ENCODE data around the gene MRPL49. TPM values are rescaled to one million over a fixed set of nuclear protein-coding genes. Genes with fewer than 3 reads are reported as not detected.
A peak's percentile ranks its signal among the peaks of the same experiment; 100 is the strongest.

MRPL49 gene
- total and polyA plus RNA-seq, 2 of the 8 experiments (the other 6 are each of a cell fraction or from before 2014, with no cell fraction given) = 54.0 to 84.8 TPM

- H3K27me3 ChIP-seq (replicated peaks in 1 of 4; ENCODE audit: control insufficient read depth in 3 of 4, extremely low read depth in 1 of 4, insufficient read depth in 3 of 4, low read length in 3 of 4) = no peaks in the 10 kb centered on the region
- no peaks in the 10 kb centered on the region for H3K9me3 ChIP-seq (ENCODE audit: insufficient read depth in 2 of 2, low read depth in 1 of 2, low read length in 1 of 2)
- H3K9ac ChIP-seq (replicated peaks in 1 of 4; ENCODE audit: extremely low read depth in 1 of 4, low read depth in 3 of 4, low read length in 3 of 4) = no peak overlapping the region; a peak in 1 of 7 replicates
- no peaks in the 10 kb centered on the region for H4K20me1 ChIP-seq (replicated peaks in 1 of 2; ENCODE audit: control insufficient read depth in 1 of 2, insufficient read depth in 2 of 2, low read length in 2 of 2)
- H4K5ac ChIP-seq (ENCODE audit: insufficient read length, low read depth, low read length) = no peak overlapping the region
- H3K4me1 ChIP-seq (replicated peaks in 1 of 4; ENCODE audit: control insufficient read depth in 3 of 4, insufficient read depth in 4 of 4, low read length in 3 of 4) = peaks cover 0 to 6% (median 1%) of the 10 kb centered on the region in 4 experiments; a peak in 2 of 7 replicates
- no peak overlapping the region for H3K23ac ChIP-seq (ENCODE audit: insufficient read length)
- H3K4me2 ChIP-seq (ENCODE audit: insufficient read depth in 1 of 2, low read depth in 2 of 2, low read length in 2 of 2) = no peak overlapping the region
- H2BK12ac ChIP-seq (ENCODE audit: low read depth, low read length) = peak overlapping the region; percentile 18; the same call in 1 of the 2 replicates
- 86% methylated on average over 11 of the region's 11 CpGs; no CpG with 5 or more reads in 1 of the 2 experiments for WGBS, 2 experiments (ENCODE audit: extremely low coverage in 1 of 2, insufficient coverage in 1 of 2, insufficient read length in 1 of 2, insufficient replicate concordance in 2 of 2, low coverage in 1 of 2, low lambda C conversion rate in 2 of 2, missing lambda C conversion rate in 1 of 2)
- no peak overlapping the region for H3K4ac ChIP-seq (replicated peaks; ENCODE audit: insufficient read length, low read depth, low read length)
- H3K23me2 ChIP-seq (ENCODE audit: low read depth, low read length) = no peaks in the 10 kb centered on the region; the same call in 1 of the 2 replicates
- no peaks in the 10 kb centered on the region for H3K79me2 ChIP-seq (ENCODE audit: control insufficient read depth in 1 of 2, insufficient read depth in 2 of 2, low read length in 2 of 2)
- H3K27ac ChIP-seq (ENCODE audit: low read depth, low read length) = no peak overlapping the region
- H3K18ac ChIP-seq (ENCODE audit: extremely low read depth, low read length) = no peak overlapping the region
- H2BK5ac ChIP-seq (ENCODE audit: low read depth, low read length) = no peak overlapping the region
- no peak overlapping the region for H2BK120ac ChIP-seq (replicated peaks; ENCODE audit: low read depth, low read length)
- H2AFZ ChIP-seq (ENCODE audit: low read length) = peak overlapping the region; percentile 72; the same call in 1 of the 2 replicates
- H3K56ac ChIP-seq (replicated peaks; ENCODE audit: insufficient read length, low read depth, low read length) = no peak overlapping the region
- peak overlapping the region; percentile 81; the same call in 1 of the 2 replicates for H2BK15ac ChIP-seq (ENCODE audit: low read length)
- DNase-seq (ENCODE audit: low read depth in 1 of 2, low spot score in 2 of 2) (no peak), FAIRE-seq (no peak)
- H3K4me3 ChIP-seq (ENCODE audit: extremely low read depth in 1 of 4, insufficient read depth in 2 of 4, low read depth in 3 of 4, low read length in 4 of 4) = no peak overlapping the region
- ChIA-PET POLR2A (ENCODE audit: partially characterized antibody) (interaction anchor here (0.6 to 2.1 kb wide), 7 partner anchors 12 to 431 kb away, joined by 3 to 24 read pairs (median 4); partner anchors contain the start of genes CAPN1, FAU, MRPL49 and SYVN1), CTCF (ENCODE audit: partially characterized antibody) (interaction anchor here (1.1 to 1.5 kb wide), 4 partner anchors 11 to 147 kb away, joined by 3 read pairs; no protein-coding TSS in a partner anchor)
- H3K79me1 ChIP-seq (ENCODE audit: low read depth, low read length) = no peaks in the 10 kb centered on the region
- no peak overlapping the region for H4K91ac ChIP-seq (replicated peaks; ENCODE audit: insufficient read length, low read length)
- H3K14ac ChIP-seq (ENCODE audit: insufficient read length) = no peak overlapping the region
- H3K36me3 ChIP-seq (ENCODE audit: control insufficient read depth in 2 of 4, insufficient read depth in 4 of 4, low read length in 3 of 4) = no peaks in the 10 kb centered on the region
- no peak overlapping the region for H2AK5ac ChIP-seq (ENCODE audit: low read depth, low read length)
- H2BK20ac ChIP-seq (ENCODE audit: low read length) = no peak overlapping the region
- H4K8ac ChIP-seq (ENCODE audit: extremely low read depth, insufficient read depth, low read length) = no peak overlapping the region
- no peak for TF ChIP-seq SP1 (IDR thresholded peaks at IDR 0.05; ENCODE audit: low read depth, low read length)
- no peak for TF ChIP-seq YY1 (IDR thresholded peaks at IDR 0.05; ENCODE audit: low read depth, low read length)
- TF ChIP-seq CEBPB (IDR thresholded peaks at IDR 0.05; ENCODE audit: low read depth, low read length) = no peak
- TF ChIP-seq SUZ12 (IDR thresholded peaks at IDR 0.05; ENCODE audit: low read length) = no peak
- TF ChIP-seq BRCA1 (IDR thresholded peaks at IDR 0.05; ENCODE audit: low read depth, low read length) = no peak
- TF ChIP-seq TAF7 (optimal IDR thresholded peaks at IDR 0.05; ENCODE audit: borderline replicate concordance, low read depth, low read length) = no peak
- no peak for TF ChIP-seq FOSL1 (IDR thresholded peaks at IDR 0.05; ENCODE audit: insufficient read depth, low read depth, low read length)
- no peak for TF ChIP-seq SIN3A (conservative IDR thresholded peaks at IDR 0.05 in 1 of 2, IDR thresholded peaks at IDR 0.05 in 1 of 2; ENCODE audit: low read depth in 1 of 2, low read length in 2 of 2)
- TF ChIP-seq JUN (IDR thresholded peaks at IDR 0.05; ENCODE audit: low read depth, low read length) = no peak
- no peak for TF ChIP-seq RBBP5 (IDR thresholded peaks at IDR 0.05; ENCODE audit: borderline replicate concordance, low read depth, low read length)
- no peak for TF ChIP-seq TBP (IDR thresholded peaks at IDR 0.05; ENCODE audit: low read depth, low read length)
- TF ChIP-seq GABPA (IDR thresholded peaks at IDR 0.05; ENCODE audit: borderline replicate concordance, insufficient read depth, low read length) = no peak
- no peak for TF ChIP-seq RAD21 (IDR thresholded peaks at IDR 0.05 in 1 of 2, conservative IDR thresholded peaks at IDR 0.05 in 1 of 2; ENCODE audit: low read depth in 2 of 2, low read length in 2 of 2)
These were observed 47.1 kb downstream of the MRPL49 start for GRCh38 chr11:65169164-65169641.

All from H1 (cell line).